ENCODE measurements around the gene AGTR1. TPM values are rescaled to one million over a fixed set of nuclear protein-coding genes. Genes with fewer than 3 reads are reported as not detected.

Gene AGTR1
- total RNA-seq, 1 experiment from 2014 or later = not detected

DNA sequence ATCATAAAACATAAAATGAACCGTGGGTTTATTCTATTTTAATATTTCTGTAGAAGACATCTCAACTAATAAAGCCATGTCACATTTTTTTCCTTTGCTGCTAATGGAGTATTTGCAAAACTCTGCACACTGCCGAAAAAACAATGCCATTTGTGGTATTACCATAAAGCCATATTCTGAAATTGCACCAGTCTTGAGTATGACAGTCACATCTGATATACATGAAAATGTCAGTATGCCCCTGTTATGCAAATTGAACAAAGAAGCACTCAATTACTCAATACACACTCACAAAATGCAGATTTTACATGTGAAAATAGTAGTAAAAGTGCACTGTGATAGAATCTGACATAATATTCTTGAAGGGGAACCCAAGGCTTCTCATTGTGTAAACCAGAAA, 74.7 kb downstream of the AGTR1 start:
- TF ChIP-seq, protein P1, sequence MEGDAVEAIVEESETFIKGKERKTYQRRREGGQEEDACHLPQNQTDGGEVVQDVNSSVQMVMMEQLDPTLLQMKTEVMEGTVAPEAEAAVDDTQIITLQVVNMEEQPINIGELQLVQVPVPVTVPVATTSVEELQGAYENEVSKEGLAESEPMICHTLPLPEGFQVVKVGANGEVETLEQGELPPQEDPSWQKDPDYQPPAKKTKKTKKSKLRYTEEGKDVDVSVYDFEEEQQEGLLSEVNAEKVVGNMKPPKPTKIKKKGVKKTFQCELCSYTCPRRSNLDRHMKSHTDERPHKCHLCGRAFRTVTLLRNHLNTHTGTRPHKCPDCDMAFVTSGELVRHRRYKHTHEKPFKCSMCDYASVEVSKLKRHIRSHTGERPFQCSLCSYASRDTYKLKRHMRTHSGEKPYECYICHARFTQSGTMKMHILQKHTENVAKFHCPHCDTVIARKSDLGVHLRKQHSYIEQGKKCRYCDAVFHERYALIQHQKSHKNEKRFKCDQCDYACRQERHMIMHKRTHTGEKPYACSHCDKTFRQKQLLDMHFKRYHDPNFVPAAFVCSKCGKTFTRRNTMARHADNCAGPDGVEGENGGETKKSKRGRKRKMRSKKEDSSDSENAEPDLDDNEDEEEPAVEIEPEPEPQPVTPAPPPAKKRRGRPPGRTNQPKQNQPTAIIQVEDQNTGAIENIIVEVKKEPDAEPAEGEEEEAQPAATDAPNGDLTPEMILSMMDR (IDR thresholded peaks at IDR 0.05; ENCODE audit: insufficient read depth in 1 of 2, low read depth in 1 of 2, low read length in 1 of 2, severe bottlenecking in 1 of 2, unreplicated experiment in 1 of 2) = no peak
- Mint-ChIP-seq H3K27ac (ENCODE audit: unreplicated experiment) (no peak overlapping the region), H3K27me3 (ENCODE audit: insufficient read depth, unreplicated experiment) (no peaks in the 10 kb centered on the region), H3K4me3 (ENCODE audit: unreplicated experiment) (no peak overlapping the region), H3K36me3 (ENCODE audit: insufficient read depth, unreplicated experiment) (no peaks in the 10 kb centered on the region), H3K9me3 (ENCODE audit: unreplicated experiment) (no peaks in the 10 kb centered on the region), H3K4me1 (ENCODE audit: low read depth, unreplicated experiment) (no peaks in the 10 kb centered on the region)
- Histone ChIP-seq H3K36me3 (ENCODE audit: control insufficient read depth, insufficient read depth, low read length) (no peaks in the 10 kb centered on the region), H3K4me1 (no peaks in the 10 kb centered on the region), H3K9me3 (no peaks in the 10 kb centered on the region), H3K4me3 (ENCODE audit: low read depth, low read length) (no peak overlapping the region), H3K27me3 (replicated peaks; ENCODE audit: control insufficient read depth, insufficient read depth, low read length) (no peaks in the 10 kb centered on the region)
- no TSS peak for BruUV-seq (replicated peaks)
- intact Hi-C loops (cut with micrococcal nuclease; ENCODE audit: unreplicated experiment) = no loop called here
- no peak for DNase-seq
- ChIA-PET CTCF (no interaction called here), POLR2A (no interaction called here)

DNA sequence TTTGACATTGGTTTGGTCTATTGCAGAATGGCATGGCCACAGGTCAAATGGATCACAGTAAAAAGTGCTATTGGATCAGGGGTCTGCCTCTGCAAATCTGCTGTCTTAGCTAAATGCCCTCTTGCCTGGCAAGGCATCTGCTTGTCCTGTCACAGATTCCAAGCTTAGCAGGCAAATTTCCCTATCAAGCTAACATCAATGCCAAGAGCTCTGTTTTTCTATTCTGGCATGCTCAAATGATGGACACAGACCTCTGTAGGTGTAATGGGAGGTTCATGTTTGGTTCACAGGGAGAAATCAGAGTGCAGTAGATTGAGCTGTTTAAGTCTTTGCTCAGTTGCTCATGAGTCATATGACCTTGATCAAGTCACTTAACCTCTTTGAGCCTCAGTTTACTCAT, 75.1 kb downstream of the AGTR1 start:
- POLR2A ChIA-PET = no interaction called here
- H3K4me1 Mint-ChIP-seq (ENCODE audit: low read depth, unreplicated experiment) = no peaks in the 10 kb centered on the region

DNA sequence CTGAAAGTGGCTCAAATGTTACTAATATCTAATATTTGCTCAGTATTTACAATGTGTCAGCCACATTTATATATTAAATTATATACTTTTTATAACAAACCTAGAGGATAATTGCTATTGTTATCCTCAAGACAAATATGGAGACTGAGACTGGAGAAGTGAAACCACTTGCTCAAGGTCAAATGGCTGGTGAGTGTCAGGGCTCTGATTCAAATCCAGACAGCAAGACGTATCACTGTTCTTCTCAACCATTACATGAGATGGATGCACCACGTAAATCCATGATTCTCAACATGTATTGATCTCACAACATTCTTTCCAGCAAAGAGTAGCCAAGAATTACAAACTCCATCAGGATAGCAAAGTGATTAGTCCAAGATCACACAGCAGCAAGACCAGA, 76.1 kb downstream of the AGTR1 start:
- Mint-ChIP-seq H3K9me3 (ENCODE audit: unreplicated experiment) (no peaks in the 10 kb centered on the region), H3K4me1 (ENCODE audit: low read depth, unreplicated experiment) (no peaks in the 10 kb centered on the region), H3K27ac (ENCODE audit: unreplicated experiment) (no peak overlapping the region), H3K27me3 (ENCODE audit: insufficient read depth, unreplicated experiment) (no peaks in the 10 kb centered on the region), H3K36me3 (ENCODE audit: insufficient read depth, unreplicated experiment) (no peaks in the 10 kb centered on the region), H3K4me3 (ENCODE audit: unreplicated experiment) (no peak overlapping the region)
- intact Hi-C loops (cut with micrococcal nuclease; ENCODE audit: unreplicated experiment) = no loop called here
- ChIA-PET CTCF (no interaction called here), POLR2A (no interaction called here)
- DNase-seq = no peak
- Histone ChIP-seq H3K9me3 (no peaks in the 10 kb centered on the region), H3K27me3 (replicated peaks; ENCODE audit: control insufficient read depth, insufficient read depth, low read length) (no peaks in the 10 kb centered on the region), H3K4me1 (no peaks in the 10 kb centered on the region), H3K4me3 (ENCODE audit: low read depth, low read length) (no peak overlapping the region), H3K36me3 (ENCODE audit: control insufficient read depth, insufficient read depth, low read length) (no peaks in the 10 kb centered on the region)
- TF ChIP-seq, protein P1 (IDR thresholded peaks at IDR 0.05; ENCODE audit: insufficient read depth in 1 of 2, low read depth in 1 of 2, low read length in 1 of 2, severe bottlenecking in 1 of 2, unreplicated experiment in 1 of 2) = no peak
- no TSS peak for BruUV-seq (replicated peaks)

More for the DNA sequence above, 75.1 kb downstream of the AGTR1 start:
- H3K9me3 ChIP-seq = no peaks in the 10 kb centered on the region
- BruUV-seq (replicated peaks) = no TSS peak
- H3K9me3 Mint-ChIP-seq (ENCODE audit: unreplicated experiment) = no peaks in the 10 kb centered on the region
- no peaks in the 10 kb centered on the region for H3K27me3 ChIP-seq (replicated peaks; ENCODE audit: control insufficient read depth, insufficient read depth, low read length)
- H3K27ac Mint-ChIP-seq (ENCODE audit: unreplicated experiment) = no peak overlapping the region
- H3K4me3 ChIP-seq (ENCODE audit: low read depth, low read length) = no peak overlapping the region
- TF ChIP-seq, protein P1 (IDR thresholded peaks at IDR 0.05; ENCODE audit: insufficient read depth in 1 of 2, low read depth in 1 of 2, low read length in 1 of 2, severe bottlenecking in 1 of 2, unreplicated experiment in 1 of 2) = no peak
- DNase-seq = no peak
- H3K27me3 Mint-ChIP-seq (ENCODE audit: insufficient read depth, unreplicated experiment) = no peaks in the 10 kb centered on the region
- H3K36me3 Mint-ChIP-seq (ENCODE audit: insufficient read depth, unreplicated experiment) = no peaks in the 10 kb centered on the region
- H3K4me1 ChIP-seq = no peaks in the 10 kb centered on the region
- no peaks in the 10 kb centered on the region for H3K36me3 ChIP-seq (ENCODE audit: control insufficient read depth, insufficient read depth, low read length)
- intact Hi-C loops (cut with micrococcal nuclease; ENCODE audit: unreplicated experiment) = no loop called here
- CTCF ChIA-PET = no interaction called here
- no peak overlapping the region for H3K4me3 Mint-ChIP-seq (ENCODE audit: unreplicated experiment)

All from Caco-2 (cell line).